Measurements from ENCODE around the gene PRPF19. TPM values are rescaled to one million over a fixed set of nuclear protein-coding genes. Genes with fewer than 3 reads are reported as not detected.

Gene PRPF19
- total and polyA plus RNA-seq, 10 of the 15 experiments (the other 5 are each of a cell fraction or from before 2014, with no cell fraction given) = 8.7 to 170 (median 61.3) TPM

DNA sequence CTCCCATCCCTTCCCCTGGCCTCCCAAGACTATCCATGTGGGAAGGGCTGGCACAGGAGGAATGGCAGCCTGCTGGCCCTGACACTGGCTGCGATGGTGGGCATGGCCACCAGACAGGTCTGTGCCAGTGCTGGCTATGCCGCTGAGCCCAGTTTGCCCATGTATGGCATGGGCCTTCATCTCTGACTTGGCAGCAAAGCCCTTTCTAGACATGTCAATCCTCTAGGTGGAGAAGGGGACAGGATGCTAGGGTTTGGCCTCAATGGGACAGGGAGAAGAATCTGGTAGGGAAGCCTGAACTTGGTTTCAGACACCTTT, 30.3 kb downstream of the PRPF19 start:
- ChIA-PET RAD21 (ENCODE audit: unreplicated experiment) (no interaction called here), CTCF (interaction anchor here (1.1 to 2.3 kb wide), 4 partner anchors 11 to 46 kb away, joined by 3 to 8 read pairs (median 4); no protein-coding TSS in a partner anchor), SMC1A (ENCODE audit: uncharacterized antibody, unreplicated experiment) (interaction anchor here (1.3 kb wide), 1 partner anchor 11 kb away, joined by 5 read pairs; no protein-coding TSS in a partner anchor), POLR2A (no interaction called here)
- in situ Hi-C loops (cut with MboI) = no loop called here
- Histone ChIP-seq H3K9me3 (replicated peaks; ENCODE audit: control insufficient read depth, insufficient read depth, low read length) (no peaks in the 10 kb centered on the region), H3K4me3 (no peak overlapping the region), H3K27ac (ENCODE audit: control insufficient read depth, insufficient read depth) (no peak overlapping the region), H3K79me2 (ENCODE audit: control insufficient read depth, insufficient read depth, low read length) (no peaks in the 10 kb centered on the region), H3K4me1 (ENCODE audit: control insufficient read depth, insufficient read depth, low read length) (no peaks in the 10 kb centered on the region), H4K20me1 (ENCODE audit: control insufficient read depth, insufficient read depth) (no peaks in the 10 kb centered on the region; the same call in 1 of the 2 replicates), H3K36me3 (ENCODE audit: control insufficient read depth in 2 of 2, insufficient read depth in 2 of 2, low read length in 1 of 2) (peaks cover 0 to 5% of the 10 kb centered on the region in 2 experiments; a peak in 3 of 4 replicates), H3K4me2 (ENCODE audit: control insufficient read depth, insufficient read depth) (no peak overlapping the region), H3K27me3 (replicated peaks in 1 of 2; ENCODE audit: control insufficient read depth in 2 of 2, insufficient read depth in 2 of 2, low read length in 1 of 2) (no peaks in the 10 kb centered on the region), H2AFZ (ENCODE audit: control insufficient read depth, low read depth, low read length) (no peak overlapping the region), H3K9ac (ENCODE audit: control insufficient read depth, insufficient read depth, low read length) (no peak overlapping the region)
- DNase-seq (ENCODE audit: low read depth, low spot score) (no peak), FAIRE-seq (no peak), ATAC-seq (no peak)
- intact Hi-C loops (cut with micrococcal nuclease; ENCODE audit: unreplicated experiment) = no loop called here
- BruUV-seq (replicated peaks) = no TSS peak
- TF ChIP-seq ASH2L (IDR thresholded peaks at IDR 0.05; ENCODE audit: borderline replicate concordance, low read depth) = no peak
- TF ChIP-seq IRF5 (IDR thresholded peaks at IDR 0.05; ENCODE audit: borderline replicate concordance) = no peak
- 90% methylated on average over 2 of the region's 2 CpGs for WGBS (ENCODE audit: insufficient coverage, insufficient replicate concordance, low lambda C conversion rate, missing lambda C conversion rate)

DNA sequence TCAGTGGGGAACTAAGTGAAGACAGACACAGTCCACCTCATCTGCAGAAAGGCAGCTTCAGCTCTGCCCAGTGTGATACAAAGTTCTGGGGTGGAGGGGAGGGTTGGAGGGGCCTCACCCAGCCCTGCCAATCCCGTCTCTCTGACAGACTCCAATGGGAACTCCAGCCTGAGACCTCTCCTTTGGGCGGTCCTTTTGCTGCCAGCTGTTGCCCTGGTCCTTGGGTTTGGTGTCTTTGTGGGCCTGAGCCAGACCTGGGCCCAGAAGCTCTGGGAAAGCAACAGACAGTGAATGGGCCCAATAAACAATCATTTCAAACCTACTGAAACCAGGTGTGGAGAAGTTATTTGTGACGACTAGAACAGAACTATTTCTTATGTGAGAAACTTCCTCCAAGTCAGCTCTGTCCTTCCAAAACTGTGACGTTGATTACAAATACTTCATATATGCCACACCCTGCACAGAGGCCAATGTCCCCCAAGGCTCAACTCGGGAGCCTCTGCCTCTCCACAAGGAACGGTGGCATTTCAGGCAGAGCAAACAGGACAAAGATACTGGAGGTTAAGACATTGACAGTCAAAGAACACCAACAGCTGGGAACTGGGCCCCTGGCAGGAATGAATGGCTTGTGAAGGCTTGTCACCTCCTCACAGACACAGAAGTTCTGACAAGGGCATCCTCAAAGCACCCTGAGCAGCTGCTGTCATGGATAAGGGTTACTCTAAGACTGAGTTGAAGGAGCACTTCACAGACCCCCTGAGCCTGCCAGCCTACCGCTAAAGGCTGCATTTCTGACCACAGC, 30.8 kb downstream of the PRPF19 start:
- H3K79me2 ChIP-seq (ENCODE audit: control insufficient read depth, insufficient read depth, low read length) = no peaks in the 10 kb centered on the region
- no peak overlapping the region for H2AFZ ChIP-seq (ENCODE audit: control insufficient read depth, low read depth, low read length)
- no peaks in the 10 kb centered on the region for H3K9me3 ChIP-seq (replicated peaks; ENCODE audit: control insufficient read depth, insufficient read depth, low read length)
- no TSS peak for BruUV-seq (replicated peaks)
- in situ Hi-C loops (cut with MboI) (no loop called here), intact Hi-C loops (cut with micrococcal nuclease; ENCODE audit: unreplicated experiment) (no loop called here)
- ChIA-PET CTCF (interaction anchor here (0.6 to 2.3 kb wide), 4 partner anchors 11 to 45 kb away, joined by 3 to 8 read pairs (median 4); no protein-coding TSS in a partner anchor), SMC1A (ENCODE audit: uncharacterized antibody, unreplicated experiment) (interaction anchor here (1.0 to 1.3 kb wide), 2 partner anchors 12 to 253 kb away, joined by 3 to 5 read pairs; no protein-coding TSS in a partner anchor), RAD21 (ENCODE audit: unreplicated experiment) (interaction anchor here (0.7 kb wide), 1 partner anchor 26 kb away, joined by 3 read pairs; no protein-coding TSS in a partner anchor), POLR2A (no interaction called here)
- H3K36me3 ChIP-seq (ENCODE audit: control insufficient read depth in 2 of 2, insufficient read depth in 2 of 2, low read length in 1 of 2) = peaks cover 0 to 5% of the 10 kb centered on the region in 2 experiments; a peak in 3 of 4 replicates
- no peaks in the 10 kb centered on the region for H3K4me1 ChIP-seq (ENCODE audit: control insufficient read depth, insufficient read depth, low read length)
- no peak overlapping the region for H3K27ac ChIP-seq (ENCODE audit: control insufficient read depth, insufficient read depth)
- no peak for FAIRE-seq
- no peak overlapping the region for H3K9ac ChIP-seq (ENCODE audit: control insufficient read depth, insufficient read depth, low read length)
- no peak for ATAC-seq
- H3K27me3 ChIP-seq (replicated peaks in 1 of 2; ENCODE audit: control insufficient read depth in 2 of 2, insufficient read depth in 2 of 2, low read length in 1 of 2) = no peaks in the 10 kb centered on the region
- no peak overlapping the region for H3K4me2 ChIP-seq (ENCODE audit: control insufficient read depth, insufficient read depth)
- DNase-seq (ENCODE audit: low read depth, low spot score) = no peak
- 62% methylated on average over 7 of the region's 7 CpGs for WGBS (ENCODE audit: insufficient coverage, insufficient replicate concordance, low lambda C conversion rate, missing lambda C conversion rate)
- H4K20me1 ChIP-seq (ENCODE audit: control insufficient read depth, insufficient read depth) = no peaks in the 10 kb centered on the region; the same call in 1 of the 2 replicates
- TF ChIP-seq PML (IDR thresholded peaks at IDR 0.05; ENCODE audit: low read length) = no peak
- TF ChIP-seq BCLAF1 (IDR thresholded peaks at IDR 0.05) = no peak
- no peak for TF ChIP-seq CBFB (IDR thresholded peaks at IDR 0.05; ENCODE audit: low read depth)
- no peak for TF ChIP-seq NFYA (IDR thresholded peaks at IDR 0.05; ENCODE audit: borderline replicate concordance, low read depth, low read length)
- no peak for TF ChIP-seq SP1 (IDR thresholded peaks at IDR 0.05; ENCODE audit: low read depth, low read length)
- H3K4me3 ChIP-seq = no peak overlapping the region

All from GM12878 (cell line).